Measurements from ENCODE around the gene PTPN1. TPM values are rescaled to one million over a fixed set of nuclear protein-coding genes. Genes with fewer than 3 reads are reported as not detected.
A peak's percentile ranks its signal among the peaks of the same experiment; 100 is the strongest.

The PTPN1 gene
- total RNA-seq, 2 donors from 2014 or later = 52.6 to 113 TPM

- peaks cover 4 to 72% of the 10 kb centered on the region in 2 donors for H3K36me3 Mint-ChIP-seq
- DNase-seq (ENCODE audit: low spot score in 2 of 2) = no peak
- peak; percentile 34 to 42 for ATAC-seq
Measured at GRCh38 chr20:50518270-50518721, 8.1 kb downstream of the PTPN1 start.

GRCh38 chr20:50519036-50519762 is 9.0 kb downstream of the PTPN1 start:
- DNase-seq (ENCODE audit: low spot score in 2 of 2) (peak in 1 of 2 donors; percentile 22), ATAC-seq (peak; percentile 51 to 62)
- H3K9me3 Mint-ChIP-seq = no peaks in the 10 kb centered on the region
- H3K36me3 Mint-ChIP-seq = peaks cover 4 to 69% of the 10 kb centered on the region in 2 donors
- peak overlapping the region; percentile 99 for H3K27ac Mint-ChIP-seq

More at GRCh38 chr20:50518270-50518721, 8.1 kb downstream of the PTPN1 start:
- H3K27ac Mint-ChIP-seq = peak overlapping the region; percentile 99
- H3K9me3 Mint-ChIP-seq = no peaks in the 10 kb centered on the region

GRCh38 chr20:50520222-50520880 is 10.2 kb downstream of the PTPN1 start:
- ATAC-seq (peak; percentile 74 to 79), DNase-seq (ENCODE audit: low spot score in 2 of 2) (peak; percentile 40 to 63)
- H3K9me3 Mint-ChIP-seq = no peaks in the 10 kb centered on the region
- H3K27ac Mint-ChIP-seq = peak overlapping the region; percentile 99
- H3K36me3 Mint-ChIP-seq = peaks cover 4 to 58% of the 10 kb centered on the region in 2 donors

DNA sequence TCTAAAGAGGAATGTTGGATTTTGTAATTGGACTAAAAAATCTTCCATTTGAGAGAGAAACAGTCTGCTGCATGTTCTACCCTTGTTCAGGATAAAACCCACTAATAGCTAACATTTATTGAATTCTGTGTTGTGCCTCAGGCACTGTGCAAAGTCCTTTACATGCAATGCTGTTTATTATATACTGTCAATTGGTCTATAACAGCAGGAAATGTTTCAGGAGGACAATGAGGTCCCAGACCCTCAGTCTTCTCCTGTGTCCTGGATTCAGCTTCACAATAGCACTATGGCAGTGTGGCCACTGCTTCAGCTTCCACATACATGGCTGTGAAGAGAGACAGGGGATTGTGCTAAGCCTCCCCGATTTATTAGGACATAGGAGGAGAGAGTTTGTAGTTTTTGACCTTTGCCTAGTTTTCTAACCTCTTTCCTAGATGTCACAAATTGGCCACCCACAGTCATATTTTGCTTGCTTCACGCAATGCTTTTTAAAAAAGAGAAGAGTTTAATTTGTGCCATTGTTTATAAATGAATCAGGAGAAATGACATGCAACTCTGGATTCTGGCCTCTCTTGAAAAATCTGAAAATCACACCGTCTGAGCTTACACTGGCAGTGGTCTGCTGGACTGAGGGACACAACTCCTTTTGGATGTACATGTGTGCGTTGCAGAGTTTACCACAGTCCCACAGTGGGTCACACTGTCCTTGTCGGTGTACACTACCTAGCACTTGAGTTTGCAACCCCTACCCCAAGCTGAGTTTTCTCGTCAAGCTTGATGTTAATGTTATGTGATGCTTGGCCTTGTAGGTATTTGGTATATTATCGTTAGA is 11.3 kb downstream of the PTPN1 start:
- Mint-ChIP-seq H3K27ac (peak overlapping the region; percentile 32 to 99), H3K9me3 (no peaks in the 10 kb centered on the region), H3K36me3 (peaks cover 4 to 50% of the 10 kb centered on the region in 2 donors)
- ATAC-seq = no peak
- no peak for DNase-seq (ENCODE audit: low spot score in 2 of 2)

DNA sequence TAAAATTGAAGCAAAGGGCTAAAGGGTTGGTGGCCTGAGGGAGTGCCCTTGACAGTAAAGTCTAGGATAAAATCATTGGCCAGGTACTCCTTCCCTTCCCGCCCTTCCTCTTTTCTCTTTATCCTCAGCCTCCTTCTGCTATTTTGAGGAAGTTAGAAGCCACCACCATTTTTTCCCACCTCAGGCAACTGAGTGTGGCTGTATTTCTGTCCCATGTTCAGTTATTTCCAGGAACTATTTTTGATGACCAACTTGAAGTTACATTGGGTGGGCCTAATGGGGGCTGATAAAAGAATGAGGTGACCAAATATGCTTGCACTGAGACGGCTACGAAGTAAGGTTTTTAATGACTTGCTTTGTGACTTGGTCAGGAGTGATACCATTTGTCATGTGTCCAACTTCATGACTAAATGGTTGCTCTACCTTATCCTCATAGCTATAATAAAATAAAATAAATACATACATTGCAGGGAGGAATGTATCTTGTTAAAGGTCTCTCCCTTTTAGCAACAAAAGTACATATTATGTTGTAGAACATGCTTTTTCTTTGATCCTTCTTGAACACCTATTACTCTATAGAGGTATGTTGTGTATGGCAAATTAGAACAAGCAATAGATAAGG is 12.0 kb downstream of the PTPN1 start:
- Mint-ChIP-seq H3K27ac (peak overlapping the region in 1 of 2 donors; percentile 25), H3K36me3 (peaks cover 4 to 50% of the 10 kb centered on the region in 2 donors), H3K9me3 (no peaks in the 10 kb centered on the region)
- ATAC-seq = no peak
- DNase-seq (ENCODE audit: low spot score in 2 of 2) = no peak

GRCh38 chr20:50523552-50524167 is 13.5 kb downstream of the PTPN1 start:
- Mint-ChIP-seq H3K27ac (peak overlapping the region; percentile 26 to 51), H3K9me3 (no peaks in the 10 kb centered on the region), H3K36me3 (peaks cover 4 to 35% of the 10 kb centered on the region in 2 donors)
- ATAC-seq (no peak), DNase-seq (ENCODE audit: low spot score in 2 of 2) (no peak)

- no peak overlapping the region for H3K27ac Mint-ChIP-seq
- H3K36me3 Mint-ChIP-seq = peaks cover 4 to 16% of the 10 kb centered on the region in 2 donors
- ATAC-seq (no peak), DNase-seq (ENCODE audit: low spot score in 2 of 2) (no peak)
- no peaks in the 10 kb centered on the region for H3K9me3 Mint-ChIP-seq
Measured at GRCh38 chr20:50525681-50526080, 15.5 kb downstream of the PTPN1 start.

- Mint-ChIP-seq H3K27ac (no peak overlapping the region), H3K36me3 (peaks cover 3 to 13% of the 10 kb centered on the region in 2 donors), H3K9me3 (no peaks in the 10 kb centered on the region)
- no peak for ATAC-seq
- no peak for DNase-seq (ENCODE audit: low spot score in 2 of 2)
Measured at GRCh38 chr20:50526403-50526989, 16.3 kb downstream of the PTPN1 start.

- Mint-ChIP-seq H3K9me3 (no peaks in the 10 kb centered on the region), H3K36me3 (peaks cover 0 to 13% of the 10 kb centered on the region in 2 donors), H3K27ac (no peak overlapping the region)
- no peak for DNase-seq (ENCODE audit: low spot score in 2 of 2)
- ATAC-seq = no peak
Measured at GRCh38 chr20:50527068-50527605, 17.0 kb downstream of the PTPN1 start.

DNA sequence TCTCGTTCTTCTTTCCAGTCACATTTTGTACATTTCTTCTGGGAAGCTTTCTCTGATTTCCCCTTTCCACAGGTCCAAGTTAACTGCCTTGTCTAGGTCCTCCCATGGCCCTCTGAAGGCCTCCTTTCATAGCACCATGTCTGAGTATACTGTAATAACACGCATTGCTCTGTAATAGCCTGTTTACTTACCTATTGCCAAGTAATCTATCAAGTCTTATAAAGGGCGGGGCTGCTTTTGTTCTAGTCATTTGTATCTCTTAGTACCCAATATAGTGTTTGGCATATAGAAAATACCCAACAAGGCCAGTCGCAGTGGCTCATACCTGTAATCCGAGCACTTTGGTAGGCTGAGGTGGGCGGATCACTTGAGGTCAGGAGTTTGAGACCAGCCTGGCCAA is 17.9 kb downstream of the PTPN1 start:
- peak in 1 of 2 donors; percentile 65 for ATAC-seq

GRCh38 chr20:50528804-50529351 is 18.7 kb downstream of the PTPN1 start:
- peak overlapping the region; percentile 51 to 80 for H3K27ac Mint-ChIP-seq
- H3K36me3 Mint-ChIP-seq = peaks cover 0 to under 1% of the 10 kb centered on the region in 2 donors
- ATAC-seq (peak; percentile 82 to 85), DNase-seq (ENCODE audit: low spot score in 2 of 2) (no peak)
- no peaks in the 10 kb centered on the region for H3K9me3 Mint-ChIP-seq

More for the DNA sequence above, 17.9 kb downstream of the PTPN1 start:
- no peaks in the 10 kb centered on the region for H3K9me3 Mint-ChIP-seq
- peaks cover 0 to 8% of the 10 kb centered on the region in 2 donors for H3K36me3 Mint-ChIP-seq
- DNase-seq (ENCODE audit: low spot score in 2 of 2) = no peak
- H3K27ac Mint-ChIP-seq = no peak overlapping the region

DNA sequence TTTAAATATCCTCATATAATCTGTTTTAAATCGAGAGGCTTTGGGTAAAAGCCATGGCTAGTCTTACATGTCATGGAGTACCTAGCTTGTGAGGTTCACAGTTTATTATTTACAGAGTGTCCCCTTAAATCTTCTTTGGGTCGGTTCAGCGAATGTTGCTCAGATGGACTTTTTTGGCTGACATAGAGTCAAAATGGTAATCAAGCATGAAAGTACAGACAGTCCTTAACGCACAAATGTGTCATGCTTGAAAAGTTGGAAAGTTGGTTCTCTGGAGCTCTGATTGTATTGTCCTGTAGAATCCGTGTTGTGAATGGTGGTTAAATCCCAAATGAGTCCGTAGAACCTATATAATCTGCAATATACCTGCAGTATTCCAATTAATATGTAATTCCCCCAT is 22.0 kb downstream of the PTPN1 start:
- H3K27ac Mint-ChIP-seq = no peak overlapping the region
- ATAC-seq = no peak
- H3K36me3 Mint-ChIP-seq = peaks cover 0 to under 1% of the 10 kb centered on the region in 2 donors
- H3K9me3 Mint-ChIP-seq = no peaks in the 10 kb centered on the region
- no peak for DNase-seq (ENCODE audit: low spot score in 2 of 2)

GRCh38 chr20:50533061-50533460 is 22.9 kb downstream of the PTPN1 start:
- DNase-seq (ENCODE audit: low spot score in 2 of 2) = no peak
- Mint-ChIP-seq H3K27ac (no peak overlapping the region), H3K36me3 (peaks cover 0 to 6% of the 10 kb centered on the region in 2 donors), H3K9me3 (no peaks in the 10 kb centered on the region)
- ATAC-seq = no peak

GRCh38 chr20:50533464-50533863 is 23.3 kb downstream of the PTPN1 start:
- Mint-ChIP-seq H3K9me3 (no peaks in the 10 kb centered on the region), H3K27ac (no peak overlapping the region), H3K36me3 (peaks cover 0 to 6% of the 10 kb centered on the region in 2 donors)
- no peak for ATAC-seq
- no peak for DNase-seq (ENCODE audit: low spot score in 2 of 2)

DNA sequence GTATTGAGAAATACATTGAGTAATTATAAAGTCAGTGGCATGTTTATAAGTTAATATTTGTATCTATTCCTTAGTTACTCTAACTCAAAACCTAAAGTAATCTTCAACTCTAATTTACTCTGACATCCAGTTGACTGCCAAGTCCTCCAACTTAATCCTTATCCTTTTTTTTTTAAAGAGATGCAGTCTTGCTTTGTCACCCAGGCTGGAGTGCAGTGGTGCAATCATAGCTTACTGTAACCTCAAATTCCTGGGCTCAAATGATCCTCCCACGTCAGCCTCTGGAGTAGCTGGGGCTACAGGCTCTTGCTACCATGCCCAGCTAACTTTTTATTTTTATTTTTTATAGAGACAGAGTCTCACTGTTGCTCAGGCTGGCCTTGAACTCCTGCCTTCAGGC is 24.4 kb downstream of the PTPN1 start:
- H3K9me3 Mint-ChIP-seq = no peaks in the 10 kb centered on the region

More for the DNA sequence above, 24.4 kb downstream of the PTPN1 start:
- no peak for DNase-seq (ENCODE audit: low spot score in 2 of 2)
- no peak for ATAC-seq
- H3K27ac Mint-ChIP-seq = no peak overlapping the region
- peaks cover 0 to 6% of the 10 kb centered on the region in 2 donors for H3K36me3 Mint-ChIP-seq
